GM21576 (cell line): Measurements from ENCODE around the gene STXBP2.
"Not testable (repeated sequence)": the region's sequence is repeated elsewhere in the genome, so short reads cannot be mapped to it uniquely, and the experiment has no call there.

Experiments used
- ATAC-seq: cut with Tn5 transposase; IDR thresholded peaks from one replicate; pipeline ENCODE4 v1.9.1; 2021; ENCODE audit warnings: mild to moderate bottlenecking, moderate library complexity; ENCODE audit not compliant: unreplicated experiment

STXBP2 gene

GRCh38 chr19:7631577-7631976, 5.3 kb upstream of the STXBP2 start:
- ATAC-seq: no peak

- ATAC-seq: no peak
Observed at GRCh38 chr19:7632340-7633203, 4.3 kb upstream of the STXBP2 start.

- ATAC-seq: no peak
Observed at GRCh38 chr19:7633698-7634097, 3.2 kb upstream of the STXBP2 start, which contains the start of gene PCP2. PCP2 (minus strand) TSS chr19:7633719; CDS start chr19:7633457, 262 bp downstream.

GRCh38 chr19:7635670-7636069, 1.2 kb upstream of the STXBP2 start:
- no peak for ATAC-seq

- no peak for ATAC-seq
Observed at GRCh38 chr19:7636317-7636690, 606 bp upstream of the STXBP2 start.

GRCh38 chr19:7637374-7638256, 705 bp downstream of the STXBP2 start:
- peak; percentile 18 for ATAC-seq

GRCh38 chr19:7638802-7639465, 2.0 kb downstream of the STXBP2 start:
- no peak for ATAC-seq

- ATAC-seq: no peak
Observed at GRCh38 chr19:7639863-7640348, 3.0 kb downstream of the STXBP2 start.

GRCh38 chr19:7640803-7641202, 3.9 kb downstream of the STXBP2 start:
- ATAC-seq: no peak

- ATAC-seq: no peak
Observed at GRCh38 chr19:7641290-7642276, 4.7 kb downstream of the STXBP2 start.

GRCh38 chr19:7642295-7643030, 5.6 kb downstream of the STXBP2 start:
- no peak for ATAC-seq

GRCh38 chr19:7643031-7643415, 6.1 kb downstream of the STXBP2 start:
- ATAC-seq: no peak

GRCh38 chr19:7643629-7644549, 7.0 kb downstream of the STXBP2 start:
- not testable (repeated sequence) for ATAC-seq

- no peak for ATAC-seq
Observed at GRCh38 chr19:7644550-7644877, 7.6 kb downstream of the STXBP2 start.

GRCh38 chr19:7645163-7645562, 8.3 kb downstream of the STXBP2 start:
- no peak for ATAC-seq

- no peak for ATAC-seq
Observed at GRCh38 chr19:7645656-7646425, 8.9 kb downstream of the STXBP2 start.

GRCh38 chr19:7646426-7646700, 9.5 kb downstream of the STXBP2 start:
- no peak for ATAC-seq

- ATAC-seq: no peak
Observed at GRCh38 chr19:7647156-7647555, 10.2 kb downstream of the STXBP2 start.
